OCI-LY1 (cell line): ENCODE data around the gene COMMD10.

Experiments
- H2AFZ ChIP-seq: fragments of 200-600 bp; sonication (generic), shearing (Covaris generic); 2 replicates; pipeline ENCODE4 v1.6.0; 2014; ENCODE audit warnings: antibody characterized with exemption, mild to moderate bottlenecking, low read length
- H3F3A ChIP-seq: fragments of 200-600 bp; sonication (generic), shearing (Covaris generic); 2 replicates; pipeline ENCODE4 v1.6.0; 2014; ENCODE audit warnings: mild to moderate bottlenecking, antibody characterized with exemption, low read length, moderate library complexity; ENCODE audit not compliant: insufficient read depth
- H3K27ac ChIP-seq: fragments of 200-600 bp; sonication (generic); 2 replicates; pipeline ENCODE4 v1.5.1; 2014; ENCODE audit warnings: low read length, mixed run types, mild to moderate bottlenecking, low read depth; ENCODE audit not compliant: poor library complexity, severe bottlenecking
- H3K27me3 ChIP-seq: fragments of 200-600 bp; sonication (generic); 2 replicates; pipeline ENCODE4 v1.6.0; 2014; ENCODE audit warnings: antibody characterized with exemption, mild to moderate bottlenecking, low read length, moderate library complexity; ENCODE audit not compliant: insufficient read depth
- H3K36me3 ChIP-seq: fragments of 200-600 bp; sonication (generic); 2 replicates; pipeline ENCODE4 v1.6.1; 2014; ENCODE audit warnings: mild to moderate bottlenecking, antibody characterized with exemption, low read length, moderate library complexity, mixed read lengths; ENCODE audit not compliant: insufficient read depth
- H3K4me1 ChIP-seq: fragments of 200-600 bp; sonication (generic); 2 replicates; pipeline ENCODE4 v1.5.1; 2014; ENCODE audit warnings: mild to moderate bottlenecking, low read length, moderate library complexity; ENCODE audit not compliant: insufficient read depth, severe bottlenecking
- H3K4me2 ChIP-seq: fragments of 200-600 bp; sonication (generic), shearing (Covaris generic); 2 replicates; pipeline ENCODE4 v1.6.1; 2014; ENCODE audit warnings: low read length
- H3K4me3 ChIP-seq: fragments of 200-600 bp; sonication (generic); 2 replicates; pipeline ENCODE4 v1.5.1; 2014; ENCODE audit warnings: low read length, low read depth, mild to moderate bottlenecking, mixed read lengths; ENCODE audit not compliant: poor library complexity, severe bottlenecking
- H3K79me2 ChIP-seq: fragments of 200-600 bp; shearing (Covaris generic); 2 replicates; pipeline ENCODE4 v1.6.1; 2016; ENCODE audit warnings: mixed run types, low read length, mixed read lengths; ENCODE audit not compliant: insufficient read depth
- H3K9ac ChIP-seq: fragments of 200-600 bp; sonication (generic), shearing (Covaris generic); 2 replicates; pipeline ENCODE4 v1.6.1; 2014; ENCODE audit warnings: mild to moderate bottlenecking, low read length, mixed read lengths
- H3K9me2 ChIP-seq: fragments of 200-600 bp; sonication (generic), shearing (Covaris generic); 2 replicates; pipeline ENCODE4 v1.6.1; 2014; ENCODE audit warnings: low read depth, mild to moderate bottlenecking, low read length, mixed read lengths
- H3K9me3 ChIP-seq: fragments of 200-600 bp; shearing (Covaris generic); 2 replicates; pipeline ENCODE4 v1.6.1; 2014; ENCODE audit warnings: low read length, mixed read lengths
- H4K20me1 ChIP-seq: fragments of 200-600 bp; sonication (generic), shearing (Covaris generic); 2 replicates; pipeline ENCODE4 v1.6.0; 2016; ENCODE audit warnings: mild to moderate bottlenecking, low read length; ENCODE audit not compliant: insufficient read depth
- EZH2 ChIP-seq: fragments of 200-600 bp; sonication (generic), shearing (Covaris generic); IDR thresholded peaks from 2 replicates; pipeline ENCODE4 v1.8.0; 2017; ENCODE audit warnings: borderline replicate concordance, mixed run types, mild to moderate bottlenecking, antibody characterized with exemption, low read length, moderate library complexity, mixed read lengths
- TF ChIP-seq, protein P1 (sequence below): fragments of 200-600 bp; sonication (generic), shearing (Covaris generic); IDR thresholded peaks from 2 replicates; pipeline ENCODE4 v1.5.1; 2017; ENCODE audit warnings: mild to moderate bottlenecking, antibody characterized with exemption, low read length, moderate library complexity, mixed read lengths

Gene COMMD10

DNA sequence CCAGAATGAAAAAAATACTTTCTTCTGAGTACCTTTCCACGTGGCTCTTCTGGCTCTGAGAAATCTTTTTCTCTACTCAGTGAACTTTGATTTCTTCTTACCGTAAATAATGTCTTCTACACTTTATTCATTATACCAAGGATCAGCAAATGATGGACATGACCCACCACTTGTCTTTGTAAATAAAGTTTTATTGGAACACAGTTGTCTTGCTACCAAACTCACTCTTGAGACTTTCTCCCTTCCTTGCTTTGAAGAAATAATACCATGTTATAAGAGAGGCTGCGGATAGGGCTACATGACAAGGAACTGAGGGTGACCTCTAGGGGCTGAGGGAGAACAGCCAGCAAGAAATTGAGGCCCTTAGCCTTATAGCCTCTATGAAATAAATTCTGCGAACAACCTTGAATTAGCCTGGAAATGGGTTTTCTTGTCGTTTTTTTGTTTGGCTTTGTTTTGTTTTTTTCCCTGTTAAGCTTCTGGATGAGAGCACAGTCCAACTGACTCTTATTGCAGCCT, 212.5 kb downstream of the COMMD10 start:
- H3K36me3 ChIP-seq = peaks cover 18% of the 10 kb centered on the region
- no peak overlapping the region for H2AFZ ChIP-seq
- H3K27ac ChIP-seq = no peak overlapping the region
- H3F3A ChIP-seq = no peaks in the 10 kb centered on the region
- H3K9me3 ChIP-seq = 0 out of 2 replicates have a peak, but pooled peaks cover 4% of the 10 kb centered on the region
- no peaks in the 10 kb centered on the region for H3K9me2 ChIP-seq
- no peak overlapping the region for H3K4me3 ChIP-seq
- H3K79me2 ChIP-seq = no peaks in the 10 kb centered on the region
- no peak for TF ChIP-seq EZH2
- TF ChIP-seq, protein P1, sequence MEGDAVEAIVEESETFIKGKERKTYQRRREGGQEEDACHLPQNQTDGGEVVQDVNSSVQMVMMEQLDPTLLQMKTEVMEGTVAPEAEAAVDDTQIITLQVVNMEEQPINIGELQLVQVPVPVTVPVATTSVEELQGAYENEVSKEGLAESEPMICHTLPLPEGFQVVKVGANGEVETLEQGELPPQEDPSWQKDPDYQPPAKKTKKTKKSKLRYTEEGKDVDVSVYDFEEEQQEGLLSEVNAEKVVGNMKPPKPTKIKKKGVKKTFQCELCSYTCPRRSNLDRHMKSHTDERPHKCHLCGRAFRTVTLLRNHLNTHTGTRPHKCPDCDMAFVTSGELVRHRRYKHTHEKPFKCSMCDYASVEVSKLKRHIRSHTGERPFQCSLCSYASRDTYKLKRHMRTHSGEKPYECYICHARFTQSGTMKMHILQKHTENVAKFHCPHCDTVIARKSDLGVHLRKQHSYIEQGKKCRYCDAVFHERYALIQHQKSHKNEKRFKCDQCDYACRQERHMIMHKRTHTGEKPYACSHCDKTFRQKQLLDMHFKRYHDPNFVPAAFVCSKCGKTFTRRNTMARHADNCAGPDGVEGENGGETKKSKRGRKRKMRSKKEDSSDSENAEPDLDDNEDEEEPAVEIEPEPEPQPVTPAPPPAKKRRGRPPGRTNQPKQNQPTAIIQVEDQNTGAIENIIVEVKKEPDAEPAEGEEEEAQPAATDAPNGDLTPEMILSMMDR = no peak
- H3K4me1 ChIP-seq = no peaks in the 10 kb centered on the region
- H3K9ac ChIP-seq = no peak overlapping the region
- no peak overlapping the region for H3K4me2 ChIP-seq
- H4K20me1 ChIP-seq = no peaks in the 10 kb centered on the region
- H3K27me3 ChIP-seq = no peaks in the 10 kb centered on the region

DNA sequence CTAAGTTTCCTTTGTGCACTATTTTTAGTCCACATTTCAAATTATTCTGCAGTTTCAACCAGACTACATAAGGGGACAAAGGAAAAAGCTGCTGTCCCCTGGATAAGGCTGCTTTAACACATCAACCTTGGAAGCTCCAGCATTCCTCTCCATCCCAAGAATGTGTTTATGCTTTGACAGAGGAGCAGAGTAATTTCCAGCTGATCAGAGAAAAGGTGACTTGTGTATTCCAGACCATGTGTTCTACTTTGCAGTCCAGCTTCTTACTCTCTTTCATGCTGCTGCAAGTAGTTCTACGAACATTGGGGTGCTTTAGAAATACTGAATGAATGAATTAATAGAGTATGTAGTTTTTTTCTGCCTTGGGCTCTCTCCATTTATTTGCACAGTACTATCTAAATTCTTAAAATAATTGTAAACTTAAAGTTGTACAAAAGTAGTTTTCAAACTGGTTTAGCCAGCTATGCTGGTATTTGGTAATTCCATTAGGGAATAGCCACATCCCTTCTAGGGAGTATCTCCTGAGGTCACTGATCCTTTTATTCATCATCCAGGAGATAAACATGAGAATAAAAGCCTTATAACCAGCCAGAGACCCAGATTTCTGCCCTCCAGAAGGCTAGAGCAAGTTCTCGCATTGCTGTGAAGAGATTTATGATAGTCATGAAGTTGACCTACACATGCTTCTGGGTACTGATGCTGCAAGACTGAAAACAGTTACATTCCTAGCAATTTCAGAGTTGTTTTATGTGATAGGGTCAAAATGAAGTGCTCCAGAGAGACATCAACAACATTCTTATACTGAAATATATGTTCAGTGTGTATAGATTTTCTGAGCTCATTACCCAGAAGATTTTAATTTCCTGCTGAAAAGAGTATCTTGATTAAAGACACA, 215.2 kb downstream of the COMMD10 start:
- Histone ChIP-seq H3K4me2 (no peak overlapping the region), H3F3A (no peaks in the 10 kb centered on the region)

DNA sequence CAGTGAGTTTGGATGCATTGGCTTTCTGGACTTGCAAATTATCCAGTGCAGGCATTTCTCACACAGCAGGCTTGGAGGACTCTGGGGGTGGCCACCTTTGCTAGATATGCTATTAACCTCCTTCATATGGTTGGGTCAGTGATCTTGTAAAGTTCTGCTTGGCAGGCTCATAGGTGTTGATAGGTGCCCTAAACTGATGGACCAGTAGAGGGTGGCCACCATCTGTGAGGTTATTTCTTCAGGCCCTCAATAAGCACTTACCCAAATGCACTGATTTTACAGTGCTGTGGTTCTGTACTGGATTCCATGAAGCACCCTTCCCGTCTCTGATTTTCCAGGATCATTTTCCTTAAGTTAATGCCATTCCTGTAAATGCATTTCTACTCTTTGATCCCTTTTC, 216.3 kb downstream of the COMMD10 start:
- Histone ChIP-seq H3K79me2 (no peaks in the 10 kb centered on the region), H3K27me3 (no peaks in the 10 kb centered on the region), H2AFZ (no peak overlapping the region), H3K4me2 (no peak overlapping the region), H3F3A (no peaks in the 10 kb centered on the region), H4K20me1 (no peaks in the 10 kb centered on the region), H3K9ac (no peak overlapping the region), H3K27ac (no peak overlapping the region), H3K4me1 (no peaks in the 10 kb centered on the region), H3K4me3 (no peak overlapping the region), H3K9me3 (0 out of 2 replicates have a peak, but pooled peaks cover 4% of the 10 kb centered on the region), H3K9me2 (no peaks in the 10 kb centered on the region), H3K36me3 (peaks cover 28% of the 10 kb centered on the region)
- TF ChIP-seq EZH2 = no peak
- TF ChIP-seq, protein P1 = no peak

More for the DNA sequence above, 215.2 kb downstream of the COMMD10 start:
- Histone ChIP-seq H3K9me2 (no peaks in the 10 kb centered on the region), H3K4me1 (no peaks in the 10 kb centered on the region), H3K27ac (no peak overlapping the region), H3K9ac (no peak overlapping the region), H3K27me3 (no peaks in the 10 kb centered on the region), H4K20me1 (no peaks in the 10 kb centered on the region), H2AFZ (no peak overlapping the region), H3K79me2 (no peaks in the 10 kb centered on the region), H3K36me3 (peaks cover 24% of the 10 kb centered on the region), H3K9me3 (0 out of 2 replicates have a peak, but pooled peaks cover 4% of the 10 kb centered on the region), H3K4me3 (no peak overlapping the region)
- TF ChIP-seq, protein P1 = no peak
- no peak for TF ChIP-seq EZH2
